IMR-90 (cell line): ENCODE measurements around the gene PACSIN2. TPM values are rescaled to one million over a fixed set of nuclear protein-coding genes. Genes with fewer than 3 reads are reported as not detected.

Experiments used
- ATAC-seq: fragments of 200-7000 bp; cut with Tn5 transposase; 2 replicates; pipeline ENCODE4 v1.9.1; 2020; ENCODE audit warnings: low read depth, mild to moderate bottlenecking, moderate library complexity
- BruUV-seq: library from RNA; stranded (reverse); fragments of 400-500 nt; replicated peaks from 2 replicates; lab custom pipeline; 2021; lab: Mats Ljungman, UMichigan
- CTCF ChIA-PET: fragments of 300-600 bp; formaldehyde crosslinking; extraction: SDS; loops from one replicate; lab custom pipeline; 2021; ENCODE audit warnings: antibody characterized with exemption; lab: Yijun Ruan, JAX
- POLR2A ChIA-PET: fragments of 300-600 bp; sonication (Branson Sonifier 250); formaldehyde crosslinking; loops from one replicate; lab custom pipeline; 2022; ENCODE audit warnings: antibody characterized with exemption; ENCODE audit not compliant: unreplicated experiment; lab: Charles Lee
- DNase-seq: peaks from one replicate; pipeline ENCODE4 v3.0.0; 2013
- H2AFZ ChIP-seq: replicated peaks from 2 replicates; pipeline ENCODE3; 2013; ENCODE audit warnings: low read length, mild to moderate bottlenecking; ENCODE audit not compliant: poor library complexity
- H2AK5ac ChIP-seq: 2 replicates; pipeline ENCODE4 v1.6.1; 2013; ENCODE audit warnings: low read depth, low read length, inconsistent platforms
- H2AK9ac ChIP-seq: replicated peaks from 2 replicates; pipeline ENCODE3; 2013; ENCODE audit warnings: mild to moderate bottlenecking, low read depth, low read length, moderate library complexity; ENCODE audit not compliant: poor library complexity
- H2BK120ac ChIP-seq: 2 replicates; pipeline ENCODE4 v1.6.1; 2013; ENCODE audit warnings: low read depth, low read length, inconsistent platforms
- H2BK15ac ChIP-seq: 3 replicates; pipeline ENCODE4 v1.6.1; 2013; ENCODE audit warnings: low read depth, low read length, inconsistent platforms
- H2BK20ac ChIP-seq: 2 replicates; pipeline ENCODE4 v1.6.1; 2013; ENCODE audit warnings: low read depth, mild to moderate bottlenecking, inconsistent platforms, low read length, moderate library complexity
- H2BK5ac ChIP-seq: 2 replicates; pipeline ENCODE4 v1.6.1; 2013; ENCODE audit warnings: mild to moderate bottlenecking, low read depth, low read length, inconsistent platforms; ENCODE audit not compliant: poor library complexity, severe bottlenecking
- H3K14ac ChIP-seq: replicated peaks from 2 replicates; pipeline ENCODE4 v1.6.1; 2013; ENCODE audit warnings: low read depth, low read length, inconsistent platforms
- H3K18ac ChIP-seq: 2 replicates; pipeline ENCODE4 v1.6.1; 2013; ENCODE audit warnings: low read depth, low read length, control low read depth
- H3K23ac ChIP-seq: 2 replicates; pipeline ENCODE4 v1.6.1; 2013; ENCODE audit warnings: low read depth, low read length, inconsistent platforms
- H3K27ac ChIP-seq: 2 replicates; pipeline ENCODE4 v1.5.1; 2013; ENCODE audit warnings: mild to moderate bottlenecking, control low read depth, low read length; ENCODE audit not compliant: insufficient read depth
- H3K27me3 ChIP-seq: 2 replicates; pipeline ENCODE4 v1.6.1; 2013; ENCODE audit warnings: low read length; ENCODE audit not compliant: control insufficient read depth, insufficient read depth
- H3K36me3 ChIP-seq: 2 replicates; pipeline ENCODE4 v1.6.1; 2013; ENCODE audit warnings: low read length, mixed read lengths; ENCODE audit not compliant: control insufficient read depth, insufficient read depth
- H3K4ac ChIP-seq: 2 replicates; pipeline ENCODE4 v1.6.1; 2013; ENCODE audit warnings: low read depth, low read length, inconsistent platforms
- H3K4me1 ChIP-seq: 2 replicates; pipeline ENCODE4 v1.6.1; 2013; ENCODE audit warnings: low read length, mixed read lengths; ENCODE audit not compliant: control insufficient read depth, insufficient read depth
- H3K4me2 ChIP-seq: 2 replicates; pipeline ENCODE4 v1.6.1; 2013; ENCODE audit warnings: low read depth, mild to moderate bottlenecking, control low read depth, low read length, moderate library complexity
- H3K4me3 ChIP-seq: 2 replicates; pipeline ENCODE4 v1.5.1; 2013; ENCODE audit warnings: low read depth, mild to moderate bottlenecking, control low read depth, low read length, moderate library complexity; ENCODE audit not compliant: insufficient read depth
- H3K56ac ChIP-seq: 2 replicates; pipeline ENCODE4 v1.6.1; 2013; ENCODE audit warnings: low read length, inconsistent platforms; ENCODE audit not compliant: insufficient read depth; ENCODE audit errors: extremely low read depth
- H3K79me1 ChIP-seq, 2 experiments: 2 replicates each; pipeline ENCODE4 v1.6.1; 2013; ENCODE audit warnings: low read length in 2 of 2, inconsistent platforms in 1 of 2, low read depth in 1 of 2
- H3K9ac ChIP-seq: 2 replicates; pipeline ENCODE4 v1.6.1; 2013; ENCODE audit warnings: low read depth, low read length, control low read depth
- H3K9me1 ChIP-seq: 2 replicates; pipeline ENCODE4 v1.6.1; 2013; ENCODE audit warnings: low read length, inconsistent platforms; ENCODE audit not compliant: insufficient read depth
- H3K9me3 ChIP-seq: 2 replicates; pipeline ENCODE4 v1.6.1; 2013; ENCODE audit warnings: low read length; ENCODE audit not compliant: control insufficient read depth, insufficient read depth
- H4K20me1 ChIP-seq: 2 replicates; pipeline ENCODE4 v1.6.1; 2013; ENCODE audit warnings: low read length, inconsistent platforms; ENCODE audit not compliant: insufficient read depth
- H4K5ac ChIP-seq: 2 replicates; pipeline ENCODE4 v1.6.1; 2013; ENCODE audit warnings: mild to moderate bottlenecking, low read depth, low read length, control low read depth
- H4K8ac ChIP-seq, 2 experiments: 2 replicates each; pipeline ENCODE4 v1.6.1; 2013; ENCODE audit warnings: low read depth in 2 of 2, low read length in 2 of 2, control low read depth in 1 of 2, inconsistent platforms in 1 of 2
- H4K91ac ChIP-seq: 2 replicates; pipeline ENCODE4 v1.6.1; 2013; ENCODE audit warnings: low read depth, low read length, inconsistent platforms; ENCODE audit not compliant: insufficient read depth
- BHLHE40 ChIP-seq: fragments of 150-350 bp; IDR thresholded peaks from 2 replicates; pipeline ENCODE4 v1.6.1; 2016; ENCODE audit warnings: mild to moderate bottlenecking, low read depth, low read length
- MAFK ChIP-seq: IDR thresholded peaks from 2 replicates; pipeline ENCODE4 v1.6.1; 2012; ENCODE audit warnings: low read depth, low read length, improper control_type of control experiment
- MAZ ChIP-seq: IDR thresholded peaks from 2 replicates; pipeline ENCODE4 v1.6.1; 2012; ENCODE audit warnings: low read depth, mild to moderate bottlenecking, low read length, improper control_type of control experiment, moderate library complexity, borderline replicate concordance
- RAD21 ChIP-seq: IDR thresholded peaks from 2 replicates; pipeline ENCODE4 v1.6.1; 2012; ENCODE audit warnings: low read length, improper control_type of control experiment
- RCOR1 ChIP-seq: IDR thresholded peaks from 2 replicates; pipeline ENCODE4 v1.6.1; 2012; ENCODE audit warnings: mild to moderate bottlenecking, low read length, improper control_type of control experiment; ENCODE audit not compliant: insufficient replicate concordance
- RFX5 ChIP-seq: IDR thresholded peaks from 2 replicates; pipeline ENCODE4 v1.8.0; 2012; ENCODE audit warnings: low read depth, mild to moderate bottlenecking, low read length, moderate library complexity
- SMC3 ChIP-seq: fragments of 150-350 bp; IDR thresholded peaks from 2 replicates; pipeline ENCODE4 v1.6.1; 2016; ENCODE audit warnings: low read depth, mild to moderate bottlenecking, antibody characterized with exemption, low read length, moderate library complexity
- whole genome bisulfite sequencing, 2 experiments: methylation state at CpG; one replicate each; pipeline versions ENCODE4 v1.1.5 to v1.1.7; 2013; ENCODE audit warnings: missing lambda C conversion rate in 2 of 2; ENCODE audit not compliant: insufficient read length in 1 of 2; ENCODE audit errors: extremely low coverage in 2 of 2; 5-methylcytosine and 5-hydroxymethylcytosine counted together
- dilution Hi-C: fragments of 300-500 bp; cut with HindIII; formaldehyde crosslinking; loops from one replicate; pipeline ENCODE4 v1.14.3; 2018; ENCODE audit warnings: low sequenced_read_pairs; ENCODE audit not compliant: unreplicated experiment
- in situ Hi-C: fragments of 300-500 bp; cut with MboI; formaldehyde crosslinking; loops from 3 replicates; pipeline ENCODE4 v1.14.3; 2019; ENCODE audit warnings: low sequenced_read_pairs, inconsistent platforms, mixed read lengths
- intact Hi-C: fragments of 100-400 bp; cut with micrococcal nuclease; formaldehyde crosslinking; loops from 2 replicates; pipeline ENCODE4 v1.10.0; 2022
- polyA plus RNA-seq, 3 experiments: library from polyadenylated mRNA; depleted of rRNA; stranded (reverse); fragments of >200 nt; gene quantifications; 2 replicates each; pipeline ENCODE4 v1.2.3, GENCODE V29; 2012; ENCODE audit warnings: low replicate concordance in 1 of 3
- total RNA-seq: library from RNA; depleted of rRNA; stranded (reverse); fragments of >200 nt; gene quantifications from 2 replicates; pipeline ENCODE4 v1.2.3, GENCODE V29; 2012
- TF ChIP-seq, protein P1 (sequence below): fragments of 150-350 bp; IDR thresholded peaks from 2 replicates; pipeline ENCODE4 v1.6.1; 2017; ENCODE audit warnings: mild to moderate bottlenecking, antibody characterized with exemption, low read length, low read depth
- TF ChIP-seq, protein P2 (sequence below): fragments of 150-350 bp; IDR thresholded peaks from 2 replicates; pipeline ENCODE4 v1.6.1; 2016; ENCODE audit warnings: low read depth, mild to moderate bottlenecking, low read length, moderate library complexity, borderline replicate concordance

The PACSIN2 gene
- total and polyA plus RNA-seq, 2 of the 4 experiments (the other 2 are of a cell fraction) = 85.0 to 118 TPM

DNA sequence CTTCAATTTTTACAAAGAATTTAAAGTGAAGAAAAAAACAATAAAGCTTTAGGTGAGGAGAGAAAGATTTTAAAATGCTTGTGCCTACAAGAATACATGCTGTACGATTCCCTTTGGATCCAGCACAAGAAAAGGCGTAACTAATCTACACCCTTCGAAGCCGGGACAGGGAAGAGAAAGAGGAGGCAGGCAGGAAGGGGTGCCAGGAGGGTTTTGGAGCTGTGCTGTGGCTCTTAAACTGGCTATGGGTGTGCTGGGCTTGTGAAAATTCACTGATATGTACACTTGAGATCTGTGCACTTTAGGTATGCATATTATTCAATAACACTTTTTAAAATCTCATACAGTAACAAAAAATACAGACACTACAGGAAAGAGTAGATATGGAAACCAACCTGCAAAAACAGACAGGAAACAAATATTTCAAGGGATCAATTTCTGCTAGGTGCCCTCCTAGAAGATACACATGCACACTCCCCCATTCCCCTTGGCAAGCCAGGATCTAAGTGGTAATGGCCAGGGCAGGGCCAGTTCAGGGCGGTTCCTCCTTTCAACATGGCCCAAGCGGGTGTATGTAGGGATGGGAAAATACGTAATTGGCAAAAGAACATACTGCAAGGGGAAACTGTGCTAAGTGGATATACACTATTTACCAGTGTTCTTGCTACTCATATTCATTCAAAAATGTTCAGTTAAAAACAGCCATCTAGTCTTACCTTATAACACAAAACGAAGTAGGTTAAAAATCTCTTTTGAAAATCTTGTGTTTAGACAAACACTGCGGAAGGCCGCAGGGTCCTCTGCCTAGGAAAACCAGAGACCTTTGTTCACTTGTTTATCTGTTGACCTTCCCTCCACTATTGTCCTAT, 54.2 kb downstream of the PACSIN2 start:
- ATAC-seq (no peak), DNase-seq (no peak)
- dilution Hi-C loops (no loop called here), in situ Hi-C loops (no loop called here), intact Hi-C loops (no loop called here)
- H3K18ac ChIP-seq = peak overlapping the region; percentile 17; the same call in 1 of the 2 replicates
- peak overlapping the region; percentile 80 for H3K14ac ChIP-seq
- peak overlapping the region; percentile 57; the same call in 1 of the 2 replicates for H4K91ac ChIP-seq
- 0 out of 2 replicates have a peak overlapping the region, but pooled peaks have one; percentile 2 for H3K56ac ChIP-seq
- H3K9me3 ChIP-seq = no peaks in the 10 kb centered on the region
- ChIA-PET CTCF (no interaction called here), POLR2A (no interaction called here)
- no TSS peak for BruUV-seq
- no peak overlapping the region for H3K4me3 ChIP-seq
- H2AFZ ChIP-seq = no peak overlapping the region
- H3K23ac ChIP-seq = peak overlapping the region; percentile 69; the same call in 1 of the 2 replicates
- H3K36me3 ChIP-seq = peaks cover 3% of the 10 kb centered on the region; the same call in 1 of the 2 replicates
- peak overlapping the region; percentile 61 for H2BK120ac ChIP-seq
- H2BK5ac ChIP-seq = peak overlapping the region; percentile 27
- WGBS, 2 experiments = 67% methylated on average over 4 of the region's 10 CpGs; no CpG with 5 or more reads in 1 of the 2 experiments
- H4K5ac ChIP-seq = no peak overlapping the region
- peaks cover 34% of the 10 kb centered on the region for H4K20me1 ChIP-seq
- no peaks in the 10 kb centered on the region for H3K27me3 ChIP-seq
- H3K4me2 ChIP-seq = no peak overlapping the region
- H4K8ac ChIP-seq = peak overlapping the region; percentile 25 to 39; a peak in 2 of 4 replicates
- peaks cover 29% of the 10 kb centered on the region for H3K9me1 ChIP-seq
- no peak overlapping the region for H2BK15ac ChIP-seq
- H3K4me1 ChIP-seq = peaks cover 24% of the 10 kb centered on the region
- peak overlapping the region; percentile 32; the same call in 1 of the 2 replicates for H3K9ac ChIP-seq
- peak overlapping the region; percentile 77; the same call in 1 of the 2 replicates for H2AK5ac ChIP-seq
- peak overlapping the region; percentile 71; the same call in 1 of the 2 replicates for H3K27ac ChIP-seq
- TF ChIP-seq MAZ (no peak), BHLHE40 (no peak), RCOR1 (no peak), MAFK (no peak), RFX5 (no peak), SMC3 (no peak), RAD21 (no peak)
- TF ChIP-seq, protein P1, sequence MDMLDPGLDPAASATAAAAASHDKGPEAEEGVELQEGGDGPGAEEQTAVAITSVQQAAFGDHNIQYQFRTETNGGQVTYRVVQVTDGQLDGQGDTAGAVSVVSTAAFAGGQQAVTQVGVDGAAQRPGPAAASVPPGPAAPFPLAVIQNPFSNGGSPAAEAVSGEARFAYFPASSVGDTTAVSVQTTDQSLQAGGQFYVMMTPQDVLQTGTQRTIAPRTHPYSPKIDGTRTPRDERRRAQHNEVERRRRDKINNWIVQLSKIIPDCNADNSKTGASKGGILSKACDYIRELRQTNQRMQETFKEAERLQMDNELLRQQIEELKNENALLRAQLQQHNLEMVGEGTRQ = no peak
- TF ChIP-seq, protein P2, sequence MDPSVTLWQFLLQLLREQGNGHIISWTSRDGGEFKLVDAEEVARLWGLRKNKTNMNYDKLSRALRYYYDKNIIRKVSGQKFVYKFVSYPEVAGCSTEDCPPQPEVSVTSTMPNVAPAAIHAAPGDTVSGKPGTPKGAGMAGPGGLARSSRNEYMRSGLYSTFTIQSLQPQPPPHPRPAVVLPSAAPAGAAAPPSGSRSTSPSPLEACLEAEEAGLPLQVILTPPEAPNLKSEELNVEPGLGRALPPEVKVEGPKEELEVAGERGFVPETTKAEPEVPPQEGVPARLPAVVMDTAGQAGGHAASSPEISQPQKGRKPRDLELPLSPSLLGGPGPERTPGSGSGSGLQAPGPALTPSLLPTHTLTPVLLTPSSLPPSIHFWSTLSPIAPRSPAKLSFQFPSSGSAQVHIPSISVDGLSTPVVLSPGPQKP = no peak
- peak overlapping the region; percentile 84 for H3K4ac ChIP-seq
- H2BK20ac ChIP-seq = peak overlapping the region; percentile 40
- peak overlapping the region; percentile 30 for H2AK9ac ChIP-seq
- peaks cover 33 to 97% of the 10 kb centered on the region in 2 experiments for H3K79me1 ChIP-seq
